ENCODE data around the gene ARID5B. TPM values are rescaled to one million over a fixed set of nuclear protein-coding genes. Genes with fewer than 3 reads are reported as not detected.

Gene ARID5B
- total and polyA plus RNA-seq, 2 donors (not counting 3 experiments of a cell fraction or from before 2014, with no cell fraction given), result 5.6 to 8.9 TPM

GRCh38 chr10:61910894-61911293 is 9.4 kb downstream of the ARID5B start:
- no peaks in the 10 kb centered on the region for H3K9me3 ChIP-seq (replicated peaks; ENCODE audit: control insufficient read depth, insufficient read depth, low read length)
- no peaks in the 10 kb centered on the region for H3K4me1 ChIP-seq (ENCODE audit: control insufficient read depth, extremely low read depth, insufficient read depth, low read length)
- POLR2A ChIA-PET, result no interaction called here
- no TSS peak for BruUV-seq (replicated peaks)
- H3K4me3 ChIP-seq (replicated peaks in 1 of 3; ENCODE audit: insufficient read depth in 1 of 3, low read depth in 1 of 3, low read length in 3 of 3), result no peak overlapping the region
- H3K27ac ChIP-seq (ENCODE audit: insufficient read depth, low read depth, low read length), result no peak overlapping the region
- H2AFZ ChIP-seq (ENCODE audit: low read depth, low read length), result no peak overlapping the region
- no peak overlapping the region for H3K9ac ChIP-seq (replicated peaks; ENCODE audit: extremely low read depth, insufficient read depth, low read length)
- H3K27me3 ChIP-seq (ENCODE audit: control insufficient read depth in 2 of 2, insufficient read depth in 2 of 2, low read length in 2 of 2), result no peaks in the 10 kb centered on the region
- no peaks in the 10 kb centered on the region for H4K20me1 ChIP-seq (replicated peaks; ENCODE audit: control insufficient read depth, extremely low read depth, insufficient read depth, low read length)
- no peaks in the 10 kb centered on the region for H3K79me2 ChIP-seq (ENCODE audit: control insufficient read depth, insufficient read depth, low read length)
- FAIRE-seq (no peak), DNase-seq (ENCODE audit: low read depth, low spot score) (no peak)
- no peaks in the 10 kb centered on the region for H3K9me1 ChIP-seq (replicated peaks; ENCODE audit: control insufficient read depth, extremely low read depth, insufficient read depth, low read length)
- no peaks in the 10 kb centered on the region for H3K36me3 ChIP-seq (ENCODE audit: control insufficient read depth in 2 of 2, extremely low read depth in 1 of 2, insufficient read depth in 2 of 2, low read length in 2 of 2)
- CTCF ChIA-PET, result interaction anchor here (0.9 kb wide), 1 partner anchor 9 kb away, joined by 3 read pairs; no protein-coding TSS in a partner anchor
- intact Hi-C loops (cut with micrococcal nuclease) (no loop called here), dilution Hi-C loops (cut with MboI; ENCODE audit: extremely low pct_ligation_motif_present, low sequenced_read_pairs) (no loop called here)
- no peak overlapping the region for H3K4me2 ChIP-seq (ENCODE audit: insufficient read depth, low read length)
- no peak for TF ChIP-seq JUN (IDR thresholded peaks at IDR 0.05; ENCODE audit: borderline replicate concordance, insufficient read depth, insufficient read length, low read depth)
- TF ChIP-seq MYC (IDR thresholded peaks at IDR 0.05; ENCODE audit: low read depth, low read length), result no peak
- TF ChIP-seq CTCF (IDR thresholded peaks at IDR 0.05; ENCODE audit: extremely low read depth in 1 of 2, insufficient read depth in 1 of 2, low read depth in 1 of 2, low read length in 2 of 2), result no peak
- no peak for TF ChIP-seq GATA2 (IDR thresholded peaks at IDR 0.05; ENCODE audit: insufficient read depth, insufficient read length, low read depth, low read length)
- no peak for TF ChIP-seq EZH2 (IDR thresholded peaks at IDR 0.05; ENCODE audit: borderline replicate concordance, low read depth, low read length, severe bottlenecking)
- TF ChIP-seq FOS (IDR thresholded peaks at IDR 0.05; ENCODE audit: borderline replicate concordance, insufficient read depth, low read length), result no peak
- no peak for TF ChIP-seq POLR2A (IDR thresholded peaks at IDR 0.05; ENCODE audit: low read depth, low read length)
- TF ChIP-seq POLR2AphosphoS5 (IDR thresholded peaks at IDR 0.05; ENCODE audit: insufficient read depth, low read depth, low read length), result no peak
- TF ChIP-seq MAX (IDR thresholded peaks at IDR 0.05; ENCODE audit: insufficient read depth, insufficient read length), result no peak

Measured in endothelial cell of umbilical vein (primary cell).